Keratinocyte (primary cell): ENCODE measurements around the gene TRABD2B. TPM values are rescaled to one million over a fixed set of nuclear protein-coding genes. Genes with fewer than 3 reads are reported as not detected.

Source experiments
- DNase-seq: peaks from one replicate; pipeline ENCODE4 v3.0.0-alpha.2; 2011; ENCODE audit warnings: low read depth, missing footprints, low spot score
- FAIRE-seq: peaks from 2 replicates; lab custom pipeline; 2011; peaks lifted over from hg19 to GRCh38; lab: Jason Lieb, UNC
- H2AFZ ChIP-seq: 2 replicates; pipeline ENCODE4 v1.6.0; 2012; ENCODE audit warnings: low read length, control low read depth, inconsistent platforms; ENCODE audit not compliant: control insufficient read depth
- H3K27ac ChIP-seq: 2 replicates; pipeline ENCODE4 v1.5.1; 2011; ENCODE audit warnings: low read length; ENCODE audit not compliant: control insufficient read depth, insufficient read depth
- H3K27me3 ChIP-seq: 3 replicates; pipeline ENCODE4 v1.6.0; 2011; ENCODE audit warnings: low read length; ENCODE audit not compliant: control insufficient read depth, insufficient read depth; ENCODE audit errors: extremely low read depth
- H3K36me3 ChIP-seq, 2 experiments: 2 replicates in 1 of 2; 3 replicates in 1 of 2; pipeline ENCODE4 v1.5.1; 2011; ENCODE audit warnings: low read length in 2 of 2, mild to moderate bottlenecking in 1 of 2; ENCODE audit not compliant: control insufficient read depth in 2 of 2, insufficient read depth in 2 of 2; ENCODE audit errors: extremely low read depth in 1 of 2
- H3K4me1 ChIP-seq: 3 replicates; pipeline ENCODE4 v1.5.1; 2011; ENCODE audit warnings: low read length; ENCODE audit not compliant: control insufficient read depth, insufficient read depth; ENCODE audit errors: extremely low read depth
- H3K4me2 ChIP-seq: 3 replicates; pipeline ENCODE4 v1.6.0; 2011; ENCODE audit warnings: low read depth, low read length; ENCODE audit not compliant: control insufficient read depth, insufficient read depth; ENCODE audit errors: extremely low read depth
- H3K4me3 ChIP-seq, 3 experiments: fragments of 200-600 bp in 1 of 3; sonication (generic) in 1 of 3; 2 replicates in 2 of 3; 3 replicates in 1 of 3; pipeline ENCODE4 v1.5.1; 2011 to 2016; ENCODE audit warnings: low read length in 3 of 3, mild to moderate bottlenecking in 3 of 3, control low read depth in 2 of 3, inconsistent platforms in 1 of 3, low read depth in 1 of 3, mixed read lengths in 1 of 3, mixed run types in 1 of 3, moderate library complexity in 1 of 3; ENCODE audit not compliant: control insufficient read depth in 2 of 3, insufficient read depth in 2 of 3; ENCODE audit errors: extremely low read depth in 1 of 3
- H3K79me2 ChIP-seq: 2 replicates; pipeline ENCODE4 v1.6.0; 2012; ENCODE audit warnings: low read length; ENCODE audit not compliant: control insufficient read depth, insufficient read depth
- H3K9ac ChIP-seq: 3 replicates; pipeline ENCODE4 v1.6.0; 2011; ENCODE audit warnings: low read length; ENCODE audit not compliant: control insufficient read depth, insufficient read depth; ENCODE audit errors: extremely low read depth
- H3K9me1 ChIP-seq: 3 replicates; pipeline ENCODE4 v1.6.0; 2011; ENCODE audit warnings: low read length; ENCODE audit not compliant: control insufficient read depth, insufficient read depth; ENCODE audit errors: extremely low read depth
- H3K9me3 ChIP-seq: 2 replicates; pipeline ENCODE4 v1.5.1; 2012; ENCODE audit warnings: low read depth, low read length; ENCODE audit not compliant: control insufficient read depth
- H4K20me1 ChIP-seq: 3 replicates; pipeline ENCODE4 v1.6.0; 2011; ENCODE audit warnings: low read length; ENCODE audit not compliant: control insufficient read depth, insufficient read depth; ENCODE audit errors: extremely low read depth
- CTCF ChIP-seq, 3 experiments: IDR thresholded peaks in 1 of 3; conservative IDR thresholded peaks in 1 of 3; optimal IDR thresholded peaks in 1 of 3; 2 replicates in 2 of 3; 3 replicates in 1 of 3; pipeline versions ENCODE3 to v1.5.1; 2011; ENCODE audit warnings: low read length in 3 of 3, mild to moderate bottlenecking in 3 of 3, moderate library complexity in 2 of 3, control low read depth in 1 of 3, inconsistent platforms in 1 of 3; ENCODE audit not compliant: insufficient read depth in 2 of 3; ENCODE audit errors: extremely low read depth in 1 of 3
- EZH2 ChIP-seq: IDR thresholded peaks from one replicate; pipeline ENCODE4 v1.6.1; 2012; ENCODE audit warnings: inconsistent platforms, mild to moderate bottlenecking, low read length, moderate library complexity
- dilution Hi-C: fragments of 300-500 bp; cut with MboI; formaldehyde crosslinking; loops from one replicate; pipeline ENCODE4 v1.7.0; 2020; ENCODE audit warnings: low sequenced_read_pairs; ENCODE audit not compliant: extremely low pct_ligation_motif_present
- polyA plus RNA-seq, 5 experiments: library from polyadenylated mRNA; depleted of rRNA in 3 of 5; stranded (reverse) in 3 of 5; stranded (forward) in 1 of 5; unstranded in 1 of 5; fragments of >200 nt; gene quantifications; 1 replicate in 1 of 5; 2 replicates in 3 of 5; 3 replicates in 1 of 5; pipeline versions ENCODE4 v1.2.1 to v1.2.3, GENCODE V29; 2011 to 2012; ENCODE audit warnings: missing spikeins in 2 of 5, low read depth in 1 of 5, low replicate concordance in 1 of 5

Gene TRABD2B
- polyA plus RNA-seq, 1 donor (not counting 4 experiments of a cell fraction or from before 2014, with no cell fraction given): 0.13 TPM

- Histone ChIP-seq H3K4me1 (peaks cover 17% of the 10 kb centered on the region), H3K36me3 (no peaks in the 10 kb centered on the region), H3K79me2 (no peaks in the 10 kb centered on the region), H3K4me3 (no peak overlapping the region), H3K4me2 (peak overlapping the region; percentile 53), H3K27ac (no peak overlapping the region), H3K9me1 (no peaks in the 10 kb centered on the region), H3K27me3 (no peaks in the 10 kb centered on the region), H3K9ac (no peak overlapping the region), H4K20me1 (no peaks in the 10 kb centered on the region), H2AFZ (peak overlapping the region; percentile 24), H3K9me3 (no peaks in the 10 kb centered on the region)
- peak; percentile 98 for FAIRE-seq
- peak; percentile 90 for DNase-seq
- dilution Hi-C loops: no loop called here
- TF ChIP-seq CTCF (optimal IDR thresholded peaks at IDR 0.05 in 1 of 3, IDR thresholded peaks at IDR 0.05 in 1 of 3, conservative IDR thresholded peaks at IDR 0.05 in 1 of 3; ENCODE audit: extremely low read depth in 1 of 3, insufficient read depth in 2 of 3, low read length in 3 of 3): no peak
- no peak for TF ChIP-seq EZH2
Measured at GRCh38 chr1:47894410-47895278, 102.5 kb downstream of the TRABD2B start.

GRCh38 chr1:47893412-47893811, 103.8 kb downstream of the TRABD2B start:
- no peak for FAIRE-seq
- dilution Hi-C loops: no loop called here
- no peak overlapping the region for H3K4me3 ChIP-seq

More at GRCh38 chr1:47893412-47893811, 103.8 kb downstream of the TRABD2B start:
- no peaks in the 10 kb centered on the region for H3K27me3 ChIP-seq
- no peak for TF ChIP-seq EZH2
- no peak for TF ChIP-seq CTCF (optimal IDR thresholded peaks at IDR 0.05 in 1 of 3, IDR thresholded peaks at IDR 0.05 in 1 of 3, conservative IDR thresholded peaks at IDR 0.05 in 1 of 3; ENCODE audit: extremely low read depth in 1 of 3, insufficient read depth in 2 of 3, low read length in 3 of 3)
- no peaks in the 10 kb centered on the region for H3K9me1 ChIP-seq
- no peak for DNase-seq
- no peak overlapping the region for H3K4me2 ChIP-seq
- peaks cover 17% of the 10 kb centered on the region for H3K4me1 ChIP-seq
- no peak overlapping the region for H2AFZ ChIP-seq
- no peaks in the 10 kb centered on the region for H3K79me2 ChIP-seq
- no peak overlapping the region for H3K9ac ChIP-seq
- no peaks in the 10 kb centered on the region for H3K36me3 ChIP-seq
- no peak overlapping the region for H3K27ac ChIP-seq
- H4K20me1 ChIP-seq: no peaks in the 10 kb centered on the region
- no peaks in the 10 kb centered on the region for H3K9me3 ChIP-seq
